Stimulated activated CD4-positive, alpha-beta T cell treated with anti-CD3 and anti-CD28 coated beads, TNF-alpha, amount 100 ng/mL, for 24 hours (primary cell): ENCODE results near the gene TSPOAP1.

Source experiments
- DNase-seq, 3 experiments: peaks; one replicate each; pipeline ENCODE4 v3.0.0-alpha.2; 2020; ENCODE audit warnings: low read depth in 3 of 3

TSPOAP1 gene

GRCh38 chr17:58363457-58364185 is 35.0 kb upstream of the TSPOAP1 start:
- DNase-seq = no peak

GRCh38 chr17:58362368-58363014 is 33.9 kb upstream of the TSPOAP1 start:
- DNase-seq = no peak

- no peak for DNase-seq
These were observed 31.9 kb upstream of the TSPOAP1 start for GRCh38 chr17:58360296-58361063.

- DNase-seq = no peak
These were observed 30.0 kb upstream of the TSPOAP1 start for GRCh38 chr17:58358408-58359172.

- DNase-seq = no peak
These were observed 29.0 kb upstream of the TSPOAP1 start for GRCh38 chr17:58357312-58358297.

- no peak for DNase-seq
These were observed 27.6 kb upstream of the TSPOAP1 start for GRCh38 chr17:58356231-58356630.

GRCh38 chr17:58354541-58355216 is 26.1 kb upstream of the TSPOAP1 start:
- DNase-seq = no peak

- no peak for DNase-seq
These were observed 24.8 kb upstream of the TSPOAP1 start for GRCh38 chr17:58353389-58353825.

GRCh38 chr17:58352596-58353388 is 24.2 kb upstream of the TSPOAP1 start:
- peak in 1 of 3 experiments; percentile 41 for DNase-seq

- DNase-seq = peak; percentile 81 to 89 (median 87)
These were observed 23.4 kb upstream of the TSPOAP1 start, which contains the start of gene SUPT4H1 for GRCh38 chr17:58351831-58352595. Gene SUPT4H1 (minus strand): TSS chr17:58352201. CDS start chr17:58352135, 66 bp downstream.

- no peak for DNase-seq
These were observed 22.6 kb upstream of the TSPOAP1 start for GRCh38 chr17:58351182-58351581.

- no peak for DNase-seq
These were observed 19.4 kb upstream of the TSPOAP1 start for GRCh38 chr17:58348038-58348437.

GRCh38 chr17:58345500-58345899 is 16.9 kb upstream of the TSPOAP1 start:
- no peak for DNase-seq

- peak in 1 of 3 experiments; percentile 53 for DNase-seq
These were observed 16.2 kb upstream of the TSPOAP1 start for GRCh38 chr17:58344791-58345157.

GRCh38 chr17:58344047-58344790 is 15.6 kb upstream of the TSPOAP1 start:
- DNase-seq = peak; percentile 77 to 89 (median 85)

GRCh38 chr17:58343131-58343530 is 14.5 kb upstream of the TSPOAP1 start:
- no peak for DNase-seq

GRCh38 chr17:58341861-58342475 is 13.4 kb upstream of the TSPOAP1 start:
- DNase-seq = no peak
